ENCODE measurements around the gene COG5. TPM values are rescaled to one million over a fixed set of nuclear protein-coding genes. Genes with fewer than 3 reads are reported as not detected.
"Not testable (repeated sequence)": the region's sequence is repeated elsewhere in the genome, so short reads cannot be mapped to it uniquely, and the experiment has no call there.

COG5 gene
- total and polyA plus RNA-seq, 2 donors from 2014 or later = 8.6 to 45.7 TPM

DNA sequence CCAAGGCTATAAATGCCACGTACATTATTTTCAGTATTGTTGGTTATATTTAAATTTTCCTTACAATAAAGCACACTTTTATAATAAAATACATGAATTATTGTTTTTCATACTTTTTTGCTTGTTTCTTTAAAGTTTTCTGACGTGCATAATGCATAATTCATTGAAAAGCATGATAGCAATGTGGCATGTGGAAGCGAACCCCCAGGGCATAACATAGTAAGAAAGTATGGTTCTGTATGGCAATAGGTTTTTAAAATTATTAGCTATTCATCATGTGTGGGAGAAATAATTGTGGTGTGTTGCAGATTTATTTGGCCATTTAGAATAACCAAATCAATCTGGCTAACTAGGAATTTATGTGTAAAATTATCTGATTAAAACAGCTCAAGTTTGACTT, 402.3 kb downstream of the COG5 start:
- no peaks in the 10 kb centered on the region for H3K27me3 ChIP-seq (ENCODE audit: control insufficient read depth, insufficient read depth, low read length)
- no peak overlapping the region for H3K27ac ChIP-seq (ENCODE audit: low read depth in 2 of 2, low read length in 2 of 2)
- intact Hi-C loops (cut with DNase I) = no loop called here
- DNase-seq (no peak), FAIRE-seq (no peak)
- no peak overlapping the region for H3K4me3 ChIP-seq (ENCODE audit: low read length in 3 of 3)
- H3K9me3 ChIP-seq (ENCODE audit: control insufficient read depth in 2 of 3, insufficient read depth in 1 of 3, low read length in 3 of 3) = no peaks in the 10 kb centered on the region
- TF ChIP-seq CTCF (IDR thresholded peaks at IDR 0.05; ENCODE audit: borderline replicate concordance, extremely low read depth, insufficient read depth) = no peak
- H3K4me1 ChIP-seq (ENCODE audit: control insufficient read depth in 2 of 3, insufficient read depth in 2 of 3, low read depth in 1 of 3, low read length in 3 of 3) = no peaks in the 10 kb centered on the region
- H3K36me3 ChIP-seq (ENCODE audit: control insufficient read depth in 2 of 3, insufficient read depth in 3 of 3, low read length in 3 of 3) = no peaks in the 10 kb centered on the region
- no peak overlapping the region for H3K9ac ChIP-seq (ENCODE audit: low read length in 3 of 3)

DNA sequence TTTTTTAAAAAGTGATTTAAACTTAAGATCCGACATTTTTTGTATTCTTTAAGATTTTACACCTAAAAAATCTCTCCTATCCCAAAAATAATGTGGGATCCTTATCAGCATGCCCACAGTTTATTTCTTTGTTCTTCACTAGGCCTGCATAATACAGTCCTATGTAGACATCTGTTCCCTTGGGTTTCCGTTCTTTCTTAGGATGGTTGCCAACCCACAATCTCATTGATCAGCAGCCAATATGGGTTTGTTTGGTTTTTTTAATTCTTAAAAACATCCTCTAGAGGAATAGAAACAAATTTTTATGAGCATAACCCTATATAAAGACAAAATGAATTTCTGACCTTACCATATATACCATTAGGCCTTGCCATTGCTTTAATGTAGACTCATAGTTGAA, 403.3 kb downstream of the COG5 start:
- no peak for DNase-seq
- TF ChIP-seq CTCF (IDR thresholded peaks at IDR 0.05; ENCODE audit: borderline replicate concordance, extremely low read depth, insufficient read depth) = no peak
- intact Hi-C loops (cut with DNase I) = no loop called here

GRCh38 chr7:107158028-107158427, 405.7 kb downstream of the COG5 start:
- FAIRE-seq = no peak
- Histone ChIP-seq H3K36me3 (ENCODE audit: control insufficient read depth in 2 of 3, insufficient read depth in 3 of 3, low read length in 3 of 3) (no peaks in the 10 kb centered on the region), H3K4me1 (ENCODE audit: control insufficient read depth in 2 of 3, insufficient read depth in 2 of 3, low read depth in 1 of 3, low read length in 3 of 3) (no peaks in the 10 kb centered on the region), H3K4me3 (ENCODE audit: low read length in 3 of 3) (no peak overlapping the region), H3K9me3 (ENCODE audit: control insufficient read depth in 2 of 3, insufficient read depth in 1 of 3, low read length in 3 of 3) (no peaks in the 10 kb centered on the region), H3K9ac (ENCODE audit: low read length in 3 of 3) (no peak overlapping the region), H3K27me3 (ENCODE audit: control insufficient read depth, insufficient read depth, low read length) (no peaks in the 10 kb centered on the region), H3K27ac (ENCODE audit: low read depth in 2 of 2, low read length in 2 of 2) (no peak overlapping the region)
- DNase-seq = no peak
- TF ChIP-seq CTCF (IDR thresholded peaks at IDR 0.05; ENCODE audit: borderline replicate concordance, extremely low read depth, insufficient read depth) = no peak
- intact Hi-C loops (cut with DNase I) = no loop called here

More for the DNA sequence above, 403.3 kb downstream of the COG5 start:
- Histone ChIP-seq H3K9me3 (ENCODE audit: control insufficient read depth in 2 of 3, insufficient read depth in 1 of 3, low read length in 3 of 3) (no peaks in the 10 kb centered on the region), H3K4me1 (ENCODE audit: control insufficient read depth in 2 of 3, insufficient read depth in 2 of 3, low read depth in 1 of 3, low read length in 3 of 3) (no peaks in the 10 kb centered on the region), H3K9ac (ENCODE audit: low read length in 3 of 3) (no peak overlapping the region), H3K36me3 (ENCODE audit: control insufficient read depth in 2 of 3, insufficient read depth in 3 of 3, low read length in 3 of 3) (no peaks in the 10 kb centered on the region), H3K4me3 (ENCODE audit: low read length in 3 of 3) (no peak overlapping the region), H3K27ac (ENCODE audit: low read depth in 2 of 2, low read length in 2 of 2) (no peak overlapping the region), H3K27me3 (ENCODE audit: control insufficient read depth, insufficient read depth, low read length) (no peaks in the 10 kb centered on the region)
- no peak for FAIRE-seq

DNA sequence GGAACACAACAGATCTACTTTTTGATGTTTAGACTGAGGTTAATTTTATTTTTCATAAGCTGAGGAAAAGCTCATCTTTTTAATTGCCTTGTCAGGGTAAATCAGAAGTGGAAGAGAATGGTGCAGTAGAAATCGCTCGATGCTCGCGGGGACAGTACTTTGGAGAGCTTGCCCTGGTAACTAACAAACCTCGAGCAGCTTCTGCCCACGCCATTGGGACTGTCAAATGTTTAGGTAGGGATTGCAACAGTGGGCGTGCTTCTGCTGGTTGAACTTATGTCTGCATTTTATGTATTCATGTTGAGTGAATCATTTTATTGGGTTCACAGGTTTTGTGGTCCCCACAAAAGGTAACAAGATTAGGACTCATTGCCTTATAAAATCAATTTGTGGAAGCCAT, 406.6 kb downstream of the COG5 start:
- Histone ChIP-seq H3K4me3 (ENCODE audit: low read length in 3 of 3) (no peak overlapping the region), H3K27me3 (ENCODE audit: control insufficient read depth, insufficient read depth, low read length) (no peaks in the 10 kb centered on the region), H3K9me3 (ENCODE audit: control insufficient read depth in 2 of 3, insufficient read depth in 1 of 3, low read length in 3 of 3) (no peaks in the 10 kb centered on the region), H3K9ac (ENCODE audit: low read length in 3 of 3) (no peak overlapping the region), H3K27ac (ENCODE audit: low read depth in 2 of 2, low read length in 2 of 2) (no peak overlapping the region), H3K4me1 (ENCODE audit: control insufficient read depth in 2 of 3, insufficient read depth in 2 of 3, low read depth in 1 of 3, low read length in 3 of 3) (no peaks in the 10 kb centered on the region), H3K36me3 (ENCODE audit: control insufficient read depth in 2 of 3, insufficient read depth in 3 of 3, low read length in 3 of 3) (no peaks in the 10 kb centered on the region)
- FAIRE-seq = no peak
- no peak for TF ChIP-seq CTCF (IDR thresholded peaks at IDR 0.05; ENCODE audit: borderline replicate concordance, extremely low read depth, insufficient read depth)
- DNase-seq = no peak
- intact Hi-C loops (cut with DNase I) = no loop called here

GRCh38 chr7:107155726-107156125, 408.0 kb downstream of the COG5 start:
- H3K9ac ChIP-seq (ENCODE audit: low read length in 3 of 3); DNase-seq; FAIRE-seq; H3K36me3 ChIP-seq (ENCODE audit: control insufficient read depth in 2 of 3, insufficient read depth in 3 of 3, low read length in 3 of 3); H3K4me1 ChIP-seq (ENCODE audit: control insufficient read depth in 2 of 3, insufficient read depth in 2 of 3, low read depth in 1 of 3, low read length in 3 of 3); H3K27me3 ChIP-seq (ENCODE audit: control insufficient read depth, insufficient read depth, low read length); H3K27ac ChIP-seq (ENCODE audit: low read depth in 2 of 2, low read length in 2 of 2); intact Hi-C loops (cut with DNase I); H3K4me3 ChIP-seq (ENCODE audit: low read length in 3 of 3); H3K9me3 ChIP-seq (ENCODE audit: control insufficient read depth in 2 of 3, insufficient read depth in 1 of 3, low read length in 3 of 3): not testable (repeated sequence)

All from kidney (tissue), 14 donors.